ENCODE results near the gene SLC11A1.

Gene SLC11A1

GRCh38 chr2:218381916-218382366, at the start of gene SLC11A1:
Gene SLC11A1 (plus strand): TSS chr2:218382273. CDS start chr2:218382369, 96 bp downstream.
- DNase-seq: no peak

GRCh38 chr2:218332288-218332687, 49.8 kb upstream of the SLC11A1 start:
- no peak for DNase-seq

GRCh38 chr2:218332920-218333645, 49.0 kb upstream of the SLC11A1 start:
- no peak for DNase-seq

- no peak for DNase-seq
Measured at GRCh38 chr2:218334531-218334930, 47.5 kb upstream of the SLC11A1 start.

GRCh38 chr2:218340656-218341055, 41.4 kb upstream of the SLC11A1 start:
- no peak for DNase-seq

- DNase-seq: no peak
Measured at GRCh38 chr2:218341381-218341780, 40.7 kb upstream of the SLC11A1 start.

- no peak for DNase-seq
Measured at GRCh38 chr2:218342837-218343236, 39.2 kb upstream of the SLC11A1 start.

GRCh38 chr2:218343591-218343990, 38.5 kb upstream of the SLC11A1 start:
- DNase-seq: no peak

- no peak for DNase-seq
Measured at GRCh38 chr2:218344090-218344754, 37.9 kb upstream of the SLC11A1 start.

- DNase-seq: no peak
Measured at GRCh38 chr2:218344755-218345417, 37.2 kb upstream of the SLC11A1 start.

- DNase-seq: no peak
Measured at GRCh38 chr2:218345491-218346236, 36.4 kb upstream of the SLC11A1 start.

- DNase-seq: no peak
Measured at GRCh38 chr2:218347172-218347571, 34.9 kb upstream of the SLC11A1 start.

- DNase-seq: no peak
Measured at GRCh38 chr2:218354045-218354444, 28.0 kb upstream of the SLC11A1 start.

- DNase-seq: no peak
Measured at GRCh38 chr2:218354850-218355443, 27.1 kb upstream of the SLC11A1 start.

GRCh38 chr2:218357236-218358177, 24.6 kb upstream of the SLC11A1 start:
- DNase-seq: peak; percentile 56

GRCh38 chr2:218360453-218360852, 21.6 kb upstream of the SLC11A1 start:
- no peak for DNase-seq

- DNase-seq: no peak
Measured at GRCh38 chr2:218362606-218363005, 19.5 kb upstream of the SLC11A1 start.

GRCh38 chr2:218363736-218364135, 18.3 kb upstream of the SLC11A1 start:
- no peak for DNase-seq

GRCh38 chr2:218364196-218364595, 17.9 kb upstream of the SLC11A1 start:
- DNase-seq: no peak

- no peak for DNase-seq
Measured at GRCh38 chr2:218366621-218367414, 15.3 kb upstream of the SLC11A1 start.
